ENCODE measurements around the gene COG1.

Gene COG1

GRCh38 chr17:73231841-73232586, 39.2 kb downstream of the COG1 start:
- DNase-seq: peak; percentile 96

- peak; percentile 5 for DNase-seq
Measured at GRCh38 chr17:73232587-73233373, 39.9 kb downstream of the COG1 start.

DNA sequence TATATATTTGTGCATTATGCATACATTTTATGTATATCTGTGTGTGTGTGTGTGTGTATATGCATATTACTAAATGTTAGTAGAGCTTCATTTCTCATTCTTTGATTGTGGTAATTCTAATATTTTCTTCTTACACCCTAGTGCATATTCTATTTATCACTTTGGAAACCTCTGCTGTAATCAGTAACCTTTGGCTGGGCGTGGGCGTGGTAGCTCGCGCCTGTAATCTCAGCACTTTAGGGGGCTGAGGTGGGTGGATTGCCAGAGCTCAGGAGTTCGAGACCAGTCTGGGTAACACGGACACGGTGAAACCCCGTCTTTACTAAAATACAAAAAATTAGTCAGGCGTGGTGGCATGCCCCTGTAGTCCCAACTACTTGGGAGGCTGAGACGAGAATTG, 41.9 kb downstream of the COG1 start:
- no peak for DNase-seq

DNA sequence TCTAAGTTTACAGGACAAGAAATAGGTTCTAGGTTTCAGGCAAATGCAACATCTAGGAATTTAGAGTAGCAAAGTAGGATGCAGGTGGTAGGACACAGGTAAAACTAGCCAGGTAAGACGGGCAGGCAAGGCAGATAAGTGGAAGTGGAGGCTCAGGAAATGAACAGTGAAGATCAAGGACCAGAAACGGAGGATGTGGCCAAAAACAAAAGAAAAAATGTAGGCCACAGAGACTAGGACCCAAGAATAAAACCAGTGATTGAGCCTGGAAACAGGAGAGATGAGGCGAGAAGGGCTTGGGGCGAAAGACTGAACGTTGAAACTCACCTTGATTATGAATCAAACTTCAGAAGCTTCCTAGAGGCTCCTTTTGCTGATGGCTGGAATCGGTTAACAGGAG, 44.9 kb downstream of the COG1 start:
- no peak for DNase-seq

- DNase-seq: no peak
Measured at GRCh38 chr17:73240561-73240960, 47.7 kb downstream of the COG1 start.

- no peak for DNase-seq
Measured at GRCh38 chr17:73247726-73248125, 54.9 kb downstream of the COG1 start.

GRCh38 chr17:73248532-73248931, 55.7 kb downstream of the COG1 start:
- DNase-seq: no peak

DNA sequence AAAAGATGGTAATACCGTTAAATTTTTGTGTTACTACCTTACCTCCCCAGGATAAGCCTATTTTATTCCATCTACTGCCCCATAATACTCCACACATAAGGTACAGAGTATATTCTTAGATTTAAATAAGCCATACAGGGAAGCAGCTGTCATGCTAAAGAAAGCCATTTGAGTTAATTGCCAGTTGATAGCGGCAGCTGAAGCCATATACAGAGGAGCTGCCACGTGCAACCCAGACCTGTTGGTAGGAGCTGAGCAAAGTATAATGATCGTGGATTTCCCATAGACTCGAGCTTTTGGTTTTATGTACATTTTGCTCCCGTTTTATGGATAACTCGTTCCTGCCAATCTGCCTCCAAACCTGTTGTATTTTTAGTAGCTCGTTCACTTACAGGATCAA, 56.8 kb downstream of the COG1 start:
- no peak for DNase-seq

- DNase-seq: no peak
Measured at GRCh38 chr17:73250851-73251640, 58.2 kb downstream of the COG1 start.

GRCh38 chr17:73251871-73252270, 59.0 kb downstream of the COG1 start:
- DNase-seq: no peak

GRCh38 chr17:73255671-73256181, 62.9 kb downstream of the COG1 start:
- peak; percentile 47 for DNase-seq

GRCh38 chr17:73256220-73256619, 63.4 kb downstream of the COG1 start:
- DNase-seq: no peak

DNA sequence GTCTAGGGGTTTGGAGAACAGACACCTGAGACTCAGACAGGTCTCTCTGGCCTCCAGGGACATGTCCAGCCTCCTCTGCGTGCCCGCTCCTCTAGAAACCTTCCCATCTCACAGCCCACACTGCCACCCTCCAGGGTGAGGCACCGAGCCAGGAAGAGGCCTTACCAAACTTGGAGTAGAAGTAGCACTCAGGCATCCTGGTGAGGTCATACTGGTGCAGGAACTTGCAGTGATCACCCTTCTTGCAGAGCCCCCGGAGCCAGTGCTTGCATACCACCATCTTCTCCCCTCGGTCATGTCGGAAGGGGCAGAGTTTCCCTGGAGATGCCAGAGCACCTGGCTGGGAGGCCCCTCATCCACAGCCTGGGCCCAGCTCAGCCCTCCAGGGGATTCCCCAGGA, 64.7 kb downstream of the COG1 start:
- DNase-seq: no peak
